Upper lobe of left lung (tissue), 6 donors: Measurements from ENCODE around the gene KRT24. TPM values are rescaled to one million over a fixed set of nuclear protein-coding genes. Genes with fewer than 3 reads are reported as not detected.
A peak's percentile ranks its signal among the peaks of the same experiment; 100 is the strongest.

Experiments
- ATAC-seq, 2 donors: fragments of 200-7000 bp; cut with Tn5 transposase; one replicate each; pipeline ENCODE4 v1.9.1; 2022; ENCODE audit warnings: mild to moderate bottlenecking in 2 of 2, moderate library complexity in 2 of 2; ENCODE audit not compliant: low FRiP score in 2 of 2
- DNase-seq, 2 donors: peaks; one replicate each; pipeline ENCODE4 v3.0.0-alpha.2; 2019 to 2020
- H3K27ac ChIP-seq, 4 donors: fragments of 200-600 bp; sonication (generic); one replicate each; pipeline ENCODE4 v1.5.1; 2016 to 2019
- H3K27me3 ChIP-seq, 4 donors: fragments of 200-600 bp; sonication (generic); one replicate each; pipeline ENCODE4 v1.5.1; 2017 to 2019
- H3K36me3 ChIP-seq, 4 donors: fragments of 200-600 bp; sonication (generic); one replicate each; pipeline ENCODE4 v1.5.1; 2016 to 2019
- H3K4me1 ChIP-seq, 4 donors: fragments of 200-600 bp; sonication (generic); one replicate each; pipeline ENCODE4 v1.5.1; 2018 to 2019
- H3K4me3 ChIP-seq, 4 donors: fragments of 200-600 bp; sonication (generic); one replicate each; pipeline ENCODE4 v1.5.1; 2017 to 2019; ENCODE audit warnings: mild to moderate bottlenecking in 2 of 4, moderate library complexity in 1 of 4
- H3K9me3 ChIP-seq, 4 donors: fragments of 200-600 bp; sonication (generic); one replicate each; pipeline ENCODE4 v1.5.1; 2018 to 2019
- CTCF ChIP-seq, 6 experiments: fragments of 450-650 bp in 4 of 6; fragments of 200-600 bp in 2 of 6; sonication (generic) in 2 of 6; IDR thresholded peaks; one replicate each; pipeline ENCODE4 v1.5.1; 2016 to 2019; ENCODE audit warnings: antibody characterized with exemption in 6 of 6
- EP300 ChIP-seq, 4 donors: sonication (generic); formaldehyde crosslinking; IDR thresholded peaks; one replicate each; pipeline ENCODE4 v1.5.1; 2017; ENCODE audit warnings: antibody characterized with exemption in 4 of 4, control low read depth in 2 of 4
- POLR2A ChIP-seq, 4 donors: fragments of 450-650 bp; IDR thresholded peaks; one replicate each; pipeline ENCODE4 v1.5.1; 2016 to 2017; ENCODE audit warnings: antibody characterized with exemption in 4 of 4, mild to moderate bottlenecking in 2 of 4
- POLR2AphosphoS5 ChIP-seq, 2 donors: sonication (generic); formaldehyde crosslinking; IDR thresholded peaks; one replicate each; pipeline ENCODE4 v1.5.1; 2017; ENCODE audit warnings: antibody characterized with exemption in 2 of 2
- WGBS, 2 donors: methylation state at CpG; one replicate each; pipeline ENCODE4 v1.1.5; 2017 to 2018; 5-methylcytosine and 5-hydroxymethylcytosine counted together
- total RNA-seq, 6 donors: library from RNA; depleted of rRNA in 4 of 6; stranded (reverse); fragments of >200 nt in 4 of 6; gene quantifications; one replicate each; pipeline versions ENCODE4 v1.1.0 to v1.2.1, GENCODE V29; 2016 to 2021
- donor health status: DM: no; HTN: no; CAD: no; lungs with moderate emphysema.
- donor health status: DM: no; HTN: yes; CAD: no; lungs with severe emphysema.

KRT24 gene
- total RNA-seq, 6 donors from 2014 or later: not detected

- Histone ChIP-seq H3K27me3 (peaks cover 0 to 3% (median 0%) of the 10 kb centered on the region in 4 donors), H3K27ac (no peak overlapping the region), H3K9me3 (no peaks in the 10 kb centered on the region), H3K4me3 (no peak overlapping the region), H3K4me1 (no peaks in the 10 kb centered on the region), H3K36me3 (no peaks in the 10 kb centered on the region)
- no peak for TF ChIP-seq CTCF (IDR thresholded peaks at IDR 0.05)
- no peak for TF ChIP-seq POLR2AphosphoS5 (IDR thresholded peaks at IDR 0.05)
- no peak for TF ChIP-seq POLR2A (IDR thresholded peaks at IDR 0.05)
- TF ChIP-seq EP300 (IDR thresholded peaks at IDR 0.05): no peak
- ATAC-seq (no peak), DNase-seq (no peak)
- 75 to 80% methylated on average over 7 of the region's 7 CpGs for WGBS, 2 donors
Measured at GRCh38 chr17:40659911-40660310, 43.6 kb downstream of the KRT24 start.

GRCh38 chr17:40658396-40658795 is 45.2 kb downstream of the KRT24 start:
- Histone ChIP-seq H3K36me3 (no peaks in the 10 kb centered on the region), H3K4me3 (no peak overlapping the region), H3K27ac (no peak overlapping the region), H3K27me3 (no peaks in the 10 kb centered on the region), H3K9me3 (no peaks in the 10 kb centered on the region), H3K4me1 (no peaks in the 10 kb centered on the region)
- DNase-seq: no peak
- TF ChIP-seq EP300 (IDR thresholded peaks at IDR 0.05): no peak
- no peak for TF ChIP-seq POLR2A (IDR thresholded peaks at IDR 0.05)
- TF ChIP-seq POLR2AphosphoS5 (IDR thresholded peaks at IDR 0.05): no peak
- no peak for TF ChIP-seq CTCF (IDR thresholded peaks at IDR 0.05)
- ATAC-seq: no peak

- WGBS, 2 donors: 71 to 86% methylated on average over 5 of the region's 5 CpGs
Measured at GRCh38 chr17:40651939-40652338, 51.6 kb downstream of the KRT24 start.

GRCh38 chr17:40648384-40648968 is 55.1 kb downstream of the KRT24 start:
- no peak for DNase-seq
- H3K4me3 ChIP-seq: peak overlapping the region; percentile 65 to 91 (median 82)
- peaks cover 0 to 19% (median under 1%) of the 10 kb centered on the region in 4 donors for H3K36me3 ChIP-seq
- peak; percentile 35 to 56 for ATAC-seq
- H3K9me3 ChIP-seq: no peaks in the 10 kb centered on the region
- H3K27me3 ChIP-seq: no peaks in the 10 kb centered on the region
- peaks cover 27 to 38% (median 31%) of the 10 kb centered on the region in 4 donors for H3K4me1 ChIP-seq
- WGBS, 2 donors: 4 to 8% methylated on average over 21 to 27 of the region's 28 CpGs
- H3K27ac ChIP-seq: peak overlapping the region; percentile 98 to 100 (median 98)
- TF ChIP-seq POLR2A (IDR thresholded peaks at IDR 0.05) (no peak), CTCF (IDR thresholded peaks at IDR 0.05) (no peak)

More at GRCh38 chr17:40651939-40652338, 51.6 kb downstream of the KRT24 start:
- Histone ChIP-seq H3K4me1 (peaks cover 4 to 13% (median 10%) of the 10 kb centered on the region in 4 donors), H3K9me3 (no peaks in the 10 kb centered on the region), H3K27ac (no peak overlapping the region), H3K27me3 (no peaks in the 10 kb centered on the region), H3K4me3 (no peak overlapping the region), H3K36me3 (no peaks in the 10 kb centered on the region)
- DNase-seq (no peak), ATAC-seq (no peak)
- TF ChIP-seq POLR2AphosphoS5 (IDR thresholded peaks at IDR 0.05) (no peak), POLR2A (IDR thresholded peaks at IDR 0.05) (no peak), CTCF (IDR thresholded peaks at IDR 0.05) (no peak), EP300 (IDR thresholded peaks at IDR 0.05) (no peak)

Other genes starting within 250 kb of the KRT24 start
- gene TNS4, start 202.1 kb downstream of the KRT24 start, total RNA-seq: 1 to 10 TPM in 4 of 6 donors, under 1 TPM in 1, not detected in 1; 0.54 to 5.1 (median 1.1) TPM
- 1 to 10 TPM in 3 of 6 donors, under 1 TPM in 1, not detected in 2; 0.30 to 2.8 (median 1.4) TPM for gene CCR7, start 138.3 kb downstream of the KRT24 start, total RNA-seq
- 10 to 100 TPM; 39.8 to 91.4 (median 65.8) TPM for gene SMARCE1, start 55.9 kb downstream of the KRT24 start, total RNA-seq
- 1 to 10 TPM in 1 of 6 donors, under 1 TPM in 1, not detected in 4; 0.86 to 1.2 TPM for gene KRT222, start 38.6 kb downstream of the KRT24 start, total RNA-seq
- gene KRT25, start 51.6 kb upstream of the KRT24 start, total RNA-seq: not detected
- not detected for gene KRT26, start 68.4 kb upstream of the KRT24 start, total RNA-seq
- 1 to 10 TPM in 1 of 6 donors, under 1 TPM in 3, not detected in 2; 0.24 to 1.4 (median 0.65) TPM for gene KRT27, start 78.8 kb upstream of the KRT24 start, total RNA-seq
- not detected for gene KRT28, start 96.2 kb upstream of the KRT24 start, total RNA-seq
- 10 to 100 TPM in 4 of 6 donors, 1 to 10 TPM in 2; 4.2 to 35.0 (median 13.5) TPM for gene KRT10, start 118.9 kb upstream of the KRT24 start, total RNA-seq
- gene KRT12, start 163.5 kb upstream of the KRT24 start, total RNA-seq: not detected
- under 1 TPM in 2 of 6 donors, not detected in 4; 0.31 to 0.37 TPM for gene KRT20, start 181.5 kb upstream of the KRT24 start, total RNA-seq
- gene KRT23, start 233.9 kb upstream of the KRT24 start, total RNA-seq: 10 to 100 TPM in 1 of 6 donors, 1 to 10 TPM in 4, under 1 TPM in 1; 0.49 to 10.7 (median 3.1) TPM